K562 (cell line): ENCODE measurements around the gene PPM1N. TPM values are rescaled to one million over a fixed set of nuclear protein-coding genes. Genes with fewer than 3 reads are reported as not detected.

ENCODE experiments used
- ATAC-seq: fragments of 200-7000 bp; cut with Tn5 transposase; 3 replicates; pipeline ENCODE4 v1.9.1; 2020; ENCODE audit warnings: moderate library complexity
- BruUV-seq: library from RNA; stranded (reverse); fragments of 400-500 nt; replicated peaks from 2 replicates; lab custom pipeline; 2021; lab: Mats Ljungman, UMichigan
- CTCF ChIA-PET: fragments of 300-600 bp; formaldehyde crosslinking; extraction: SDS; loops from one replicate; lab custom pipeline; 2021; ENCODE audit warnings: low intra/inter-chr PET ratio; lab: Yijun Ruan, JAX
- POLR2A ChIA-PET: fragments of 300-600, 350-650 bp; sonication (Branson Sonifier 250); formaldehyde crosslinking; extraction: SDS; loops from one replicate; lab custom pipeline; 2021; ENCODE audit warnings: antibody characterized with exemption, inconsistent platforms; lab: Yijun Ruan, JAX
- DNase-seq, 4 experiments: peaks; one replicate each; pipeline versions ENCODE4 v3.0.0 to v3.0.0-alpha.2; 2011 to 2018; ENCODE audit warnings: low spot score in 3 of 4, mixed read lengths in 3 of 4; ENCODE audit errors: extremely low read depth in 1 of 4
- FAIRE-seq: peaks from 2 replicates; lab custom pipeline; 2011; peaks lifted over from hg19 to GRCh38; lab: Jason Lieb, UNC
- H2AFZ ChIP-seq: 2 replicates; pipeline ENCODE4 v1.6.0; 2011; ENCODE audit warnings: low read depth, low read length, control low read depth, inconsistent platforms
- H3K27ac ChIP-seq: fragments of 200-600 bp; 3 replicates; pipeline ENCODE4 v1.8.0; 2011; ENCODE audit warnings: low read depth, mild to moderate bottlenecking, control low read depth, inconsistent platforms, low read length, moderate library complexity, mixed read lengths; ENCODE audit errors: extremely low read depth
- H3K27me3 ChIP-seq, 2 experiments: fragments of 300-600 bp in 1 of 2; 2 replicates in 1 of 2; 3 replicates in 1 of 2; pipeline versions ENCODE4 v1.6.0 to v1.8.0; 2011; ENCODE audit warnings: inconsistent platforms in 2 of 2, low read length in 2 of 2, mild to moderate bottlenecking in 1 of 2, mixed read lengths in 1 of 2, moderate library complexity in 1 of 2; ENCODE audit not compliant: control insufficient read depth in 2 of 2, insufficient read depth in 2 of 2
- H3K36me3 ChIP-seq: fragments of 300-600 bp; 3 replicates; pipeline ENCODE4 v1.8.0; 2011; ENCODE audit warnings: mild to moderate bottlenecking, low read length, inconsistent platforms; ENCODE audit not compliant: control insufficient read depth, insufficient read depth
- H3K4me1 ChIP-seq, 2 experiments: fragments of 200-600 bp in 1 of 2; replicated peaks in 1 of 2; 2 replicates in 1 of 2; 3 replicates in 1 of 2; pipeline versions ENCODE4 v1.5.1 to v1.8.0; 2011; ENCODE audit warnings: inconsistent platforms in 2 of 2, low read length in 2 of 2, mild to moderate bottlenecking in 1 of 2, mixed read lengths in 1 of 2, moderate library complexity in 1 of 2; ENCODE audit not compliant: control insufficient read depth in 2 of 2, insufficient read depth in 2 of 2
- H3K4me2 ChIP-seq: 2 replicates; pipeline ENCODE4 v1.6.1; 2011; ENCODE audit warnings: low read length, control low read depth, inconsistent platforms, mixed read lengths; ENCODE audit not compliant: insufficient read depth
- H3K4me3 ChIP-seq: fragments of 200-600 bp; sonication (generic), shearing (Covaris generic); 2 replicates; pipeline ENCODE4 v1.5.1; 2016; ENCODE audit warnings: control low read depth, inconsistent platforms
- H3K79me2 ChIP-seq: fragments of 200-600 bp; 3 replicates; pipeline ENCODE4 v1.8.0; 2011; ENCODE audit warnings: low read length, inconsistent platforms; ENCODE audit not compliant: control insufficient read depth, insufficient read depth
- H3K9ac ChIP-seq, 2 experiments: 2 replicates each; pipeline versions ENCODE4 v1.6.0 to v1.6.1; 2011; ENCODE audit warnings: low read depth in 2 of 2, low read length in 2 of 2, control low read depth in 1 of 2, inconsistent platforms in 1 of 2, mild to moderate bottlenecking in 1 of 2, mixed read lengths in 1 of 2; ENCODE audit not compliant: insufficient read depth in 1 of 2
- H3K9me1 ChIP-seq: one replicate; pipeline ENCODE4 v1.6.0; 2011; ENCODE audit warnings: inconsistent platforms, mild to moderate bottlenecking, low read length, moderate library complexity; ENCODE audit not compliant: control insufficient read depth, insufficient read depth
- H3K9me3 ChIP-seq: replicated peaks from 2 replicates; pipeline ENCODE4 v1.5.1; 2011; ENCODE audit warnings: low read depth, low read length, inconsistent platforms; ENCODE audit not compliant: control insufficient read depth, insufficient read depth
- H4K20me1 ChIP-seq: replicated peaks from 2 replicates; pipeline ENCODE4 v1.6.1; 2011; ENCODE audit warnings: low read length, inconsistent platforms, mixed read lengths; ENCODE audit not compliant: control insufficient read depth, insufficient read depth
- BACH1 ChIP-seq: fragments of 200-800 bp; sonication (Bioruptor generic); IDR thresholded peaks from 2 replicates; pipeline ENCODE4 v1.6.1; 2016; ENCODE audit warnings: missing genetic modification characterization, missing compliant biosample characterization
- CEBPG ChIP-seq, 3 experiments: fragments of 200-800 bp in 1 of 3; sonication (Bioruptor generic) in 1 of 3; sonication (generic) in 1 of 3; formaldehyde crosslinking in 1 of 3; IDR thresholded peaks in 2 of 3; conservative IDR thresholded peaks in 1 of 3; 2 replicates each; pipeline versions ENCODE4 v1.6.1 to v1.8.0; 2016 to 2022; ENCODE audit warnings: missing compliant biosample characterization in 2 of 3, missing genetic modification characterization in 2 of 3, mild to moderate bottlenecking in 1 of 3, missing genetic modification reagents in 1 of 3
- CTCF ChIP-seq, 3 experiments: IDR thresholded peaks in 2 of 3; conservative IDR thresholded peaks in 1 of 3; 2 replicates each; pipeline ENCODE4 v1.5.1; 2011 to 2012; ENCODE audit warnings: low read length in 3 of 3, mild to moderate bottlenecking in 3 of 3, control low read depth in 2 of 3, improper control_type of control experiment in 1 of 3, inconsistent platforms in 1 of 3, low read depth in 1 of 3, mixed read lengths in 1 of 3, moderate library complexity in 1 of 3; ENCODE audit not compliant: insufficient read depth in 2 of 3
- DACH1 ChIP-seq: fragments of 450-650 bp; IDR thresholded peaks from 2 replicates; pipeline ENCODE4 v1.6.1; 2018; ENCODE audit not compliant: partially characterized antibody
- EGR1 ChIP-seq: fragments of 450-650 bp; conservative IDR thresholded peaks from 2 replicates; pipeline ENCODE4 v1.6.1; 2017; ENCODE audit warnings: mild to moderate bottlenecking
- EP400 ChIP-seq: fragments of 450-650 bp; IDR thresholded peaks from 2 replicates; pipeline ENCODE4 v1.6.1; 2017; ENCODE audit warnings: antibody characterized with exemption, mild to moderate bottlenecking, moderate library complexity
- GMEB1 ChIP-seq: fragments of 250-450 bp; sonication (Bioruptor Pico); IDR thresholded peaks from 2 replicates; pipeline ENCODE4 v1.4.0; 2020; ENCODE audit warnings: mild to moderate bottlenecking
- GTF3C2 ChIP-seq: IDR thresholded peaks from 3 replicates; pipeline ENCODE4 v1.6.1; 2011; ENCODE audit warnings: borderline replicate concordance, mild to moderate bottlenecking, moderate library complexity; ENCODE audit not compliant: insufficient read length; ENCODE audit errors: extremely low read depth
- HDAC2 ChIP-seq: fragments of 450-650 bp; IDR thresholded peaks from 2 replicates; pipeline ENCODE4 v1.6.1; 2016; ENCODE audit warnings: mild to moderate bottlenecking
- HMG20A ChIP-seq: fragments of 450-650 bp; formaldehyde crosslinking; conservative IDR thresholded peaks from 2 replicates; pipeline ENCODE4 v1.4.0; 2020; ENCODE audit warnings: mild to moderate bottlenecking, mixed read lengths
- KDM1A ChIP-seq, 2 experiments: fragments of 450-650 bp; IDR thresholded peaks; 2 replicates each; pipeline ENCODE4 v1.6.1; 2016; ENCODE audit warnings: mild to moderate bottlenecking in 2 of 2
- KLF10 ChIP-seq: fragments of 250-450 bp; sonication (Bioruptor Pico); IDR thresholded peaks from 2 replicates; pipeline ENCODE4 v1.6.1; 2021; ENCODE audit warnings: matching md5 sums
- MEF2A ChIP-seq: IDR thresholded peaks from 2 replicates; pipeline ENCODE4 v1.6.1; 2011; ENCODE audit warnings: low read depth, mild to moderate bottlenecking, low read length, moderate library complexity; ENCODE audit not compliant: control insufficient read depth
- STAT5A ChIP-seq: IDR thresholded peaks from 2 replicates; pipeline ENCODE4 v1.6.1; 2012; ENCODE audit warnings: low read length, inconsistent platforms, borderline replicate concordance
- TBP ChIP-seq: optimal IDR thresholded peaks from 2 replicates; pipeline ENCODE3; 2011; ENCODE audit warnings: low read depth, low read length, improper control_type of control experiment
- WGBS: fragments of 100-300 bp; shearing (Covaris generic); methylation state at CpG from one replicate; pipeline ENCODE4 v1.1.6; 2016; ENCODE audit warnings: low coverage, mixed read lengths; ENCODE audit not compliant: insufficient coverage; ENCODE audit errors: missing lambda C conversion rate; 5-methylcytosine and 5-hydroxymethylcytosine counted together
- in situ Hi-C: fragments of 300-500 bp; cut with MboI; formaldehyde crosslinking; loops from 4 replicates; pipeline ENCODE4 v1.15.0; 2018; ENCODE audit warnings: inconsistent platforms, mixed read lengths
- intact Hi-C: fragments of 100-400 bp; cut with micrococcal nuclease; formaldehyde crosslinking; loops from 2 replicates; pipeline ENCODE4 v1.14.2; 2022
- polyA plus RNA-seq, 8 experiments: library from polyadenylated mRNA; depleted of rRNA in 4 of 8; stranded (reverse) in 5 of 8; unstranded in 3 of 8; fragments of >200 nt; fragmentation: Nextera tagmentation in 2 of 8; fragmentation: Illumina TruSeq in 1 of 8; extraction: Ambion mirVana in 2 of 8; extraction: Trizol in 1 of 8; gene quantifications; 2 replicates each; pipeline versions ENCODE4 v1.2.1 to v1.2.3, GENCODE V29; 2011 to 2014; ENCODE audit warnings: inconsistent platforms in 1 of 8, missing spikeins in 1 of 8
- total RNA-seq, 7 experiments: library from RNA; depleted of rRNA in 6 of 7; stranded (reverse); fragments of >200 nt in 6 of 7; fragmentation: Illumina TruSeq in 2 of 7; extraction: Trizol in 2 of 7; gene quantifications; 2 replicates each; pipeline versions ENCODE4 v1.2.1 to v1.2.3, GENCODE V29; 2011 to 2021; ENCODE audit warnings: low replicate concordance in 1 of 7

Gene PPM1N
- total and polyA plus RNA-seq, 9 of the 15 experiments (the other 6 are each of a cell fraction or from before 2014, with no cell fraction given), result 4.5 to 15.6 (median 8.7) TPM

GRCh38 chr19:45464274-45464673 is 34.0 kb upstream of the PPM1N start (continued):
- peak; percentile 21 for TF ChIP-seq DACH1
- peak; percentile 80 to 88 for TF ChIP-seq KDM1A (IDR thresholded peaks at IDR 0.05)
- peak; percentile 75; the same call in 1 of the 2 replicates for TF ChIP-seq HDAC2
- TF ChIP-seq STAT5A, result no peak
- TF ChIP-seq KLF10, result no peak
- no peak for TF ChIP-seq TBP
- peak; percentile 68; the same call in 1 of the 2 replicates for TF ChIP-seq CEBPG (CRISPR knock-in tag; IDR thresholded peaks at IDR 0.05)
- TF ChIP-seq CEBPG (tag; conservative IDR thresholded peaks at IDR 0.05 in 1 of 2, IDR thresholded peaks at IDR 0.05 in 1 of 2), result peak; percentile 58 to 70; a peak in 3 of 4 replicates
- no peak for TF ChIP-seq GMEB1
- TF ChIP-seq BACH1 (tag), result no peak
- TF ChIP-seq EP400, result no peak

GRCh38 chr19:45464852-45465441 is 33.3 kb upstream of the PPM1N start:
- POLR2A ChIA-PET, result no interaction called here
- peak in 2 of 4 experiments; percentile 34 to 41 for DNase-seq
- CTCF ChIA-PET, result interaction anchor here (0.7 to 1.5 kb wide), 3 partner anchors 18 to 109 kb away, joined by 3 to 5 read pairs (median 3); no protein-coding TSS in a partner anchor
- TF ChIP-seq HMG20A (CRISPR knock-in tag), result no peak
- TF ChIP-seq MEF2A, result no peak
- TF ChIP-seq CTCF (IDR thresholded peaks at IDR 0.05 in 2 of 3, conservative IDR thresholded peaks at IDR 0.05 in 1 of 3; ENCODE audit: insufficient read depth in 2 of 3, low read depth in 1 of 3, low read length in 3 of 3), result peak in 2 of 3 experiments; percentile 27 to 28; a peak in 2 of 6 replicates
- TF ChIP-seq EGR1, result peak; percentile 29; the same call in 1 of the 2 replicates
- TF ChIP-seq GTF3C2, result no peak

More at GRCh38 chr19:45464852-45465441, 33.3 kb upstream of the PPM1N start:
- no peak overlapping the region for H3K27ac ChIP-seq
- no peaks in the 10 kb centered on the region for H3K9me3 ChIP-seq
- H3K4me2 ChIP-seq, result no peak overlapping the region
- no peaks in the 10 kb centered on the region for H3K79me2 ChIP-seq
- ATAC-seq (no peak), FAIRE-seq (no peak)
- WGBS, result 55% methylated on average over 7 of the region's 8 CpGs
- H3K4me1 ChIP-seq, result peaks cover 12 to 33% of the 10 kb centered on the region in 2 experiments; a peak in 4 of 5 replicates
- intact Hi-C loops, result no loop called here
- no peaks in the 10 kb centered on the region for H4K20me1 ChIP-seq
- H3K9me1 ChIP-seq, result no peaks in the 10 kb centered on the region
- no peaks in the 10 kb centered on the region for H3K36me3 ChIP-seq
- in situ Hi-C loops, result no loop called here
- H3K9ac ChIP-seq, result peak overlapping the region in 1 of 2 experiments; percentile 64; a peak in 1 of 4 replicates
- no peak overlapping the region for H3K4me3 ChIP-seq
- no TSS peak for BruUV-seq
- peak overlapping the region; percentile 1; the same call in 1 of the 2 replicates for H2AFZ ChIP-seq
- H3K27me3 ChIP-seq, result no peaks in the 10 kb centered on the region
